OCI-LY3 (cell line): ENCODE measurements around the gene RTN4RL1.

ENCODE experiments used
- H2AFZ ChIP-seq: fragments of 200-600, 300-600 bp; shearing (Covaris generic); 2 replicates; pipeline ENCODE4 v1.6.0; 2014; ENCODE audit warnings: antibody characterized with exemption, low read depth, low read length
- H3K27ac ChIP-seq: fragments of 200-600, 300-600 bp; sonication (generic); 2 replicates; pipeline ENCODE4 v1.5.1; 2014; ENCODE audit warnings: mild to moderate bottlenecking, low read length, moderate library complexity, mixed read lengths
- H3K27me3 ChIP-seq: fragments of 200-600, 300-600 bp; sonication (generic); 2 replicates; pipeline ENCODE4 v1.6.1; 2014; ENCODE audit warnings: low read depth, low read length, mixed read lengths
- H3K36me3 ChIP-seq: fragments of 200-600, 300-600 bp; sonication (generic); replicated peaks from 2 replicates; pipeline ENCODE3; 2014; ENCODE audit warnings: low read depth, low read length, mixed read lengths
- H3K4me1 ChIP-seq: fragments of 300-600, 200-600 bp; sonication (generic); 2 replicates; pipeline ENCODE4 v1.6.1; 2014; ENCODE audit warnings: low read length, mixed read lengths
- H3K4me2 ChIP-seq: fragments of 200-600, 300-600 bp; sonication (generic); 2 replicates; pipeline ENCODE4 v1.6.1; 2014; ENCODE audit warnings: low read length, mixed read lengths
- H3K4me3 ChIP-seq: fragments of 300-600, 200-600 bp; sonication (generic); 2 replicates; pipeline ENCODE4 v1.5.1; 2014; ENCODE audit warnings: antibody characterized with exemption, mild to moderate bottlenecking, low read length, moderate library complexity
- H3K79me2 ChIP-seq: fragments of 300-600, 200-600 bp; shearing (Covaris generic); 2 replicates; pipeline ENCODE4 v1.6.1; 2014; ENCODE audit warnings: mild to moderate bottlenecking, low read length, mixed read lengths
- H3K9ac ChIP-seq: fragments of 300-600, 200-600 bp; shearing (Covaris generic); 2 replicates; pipeline ENCODE4 v1.6.0; 2014; ENCODE audit warnings: mild to moderate bottlenecking, low read length, moderate library complexity
- H3K9me3 ChIP-seq: fragments of 200-600, 300-600 bp; shearing (Covaris generic); 2 replicates; pipeline ENCODE4 v1.6.1; 2014; ENCODE audit warnings: low read length, mixed read lengths; ENCODE audit not compliant: insufficient read depth
- H4K20me1 ChIP-seq: fragments of 200-600, 300-600 bp; sonication (generic); 2 replicates; pipeline ENCODE4 v1.6.1; 2016; ENCODE audit warnings: low read length, mixed read lengths; ENCODE audit not compliant: insufficient read depth
- CTCF ChIP-seq: fragments of 200-600, 300-600 bp; sonication (generic); IDR thresholded peaks from 2 replicates; pipeline ENCODE4 v1.5.1; 2014; ENCODE audit warnings: antibody characterized with exemption, low read length, low read depth
- EZH2phosphoT487 ChIP-seq: fragments of 200-600 bp; shearing (Covaris generic); IDR thresholded peaks from 2 replicates; pipeline ENCODE4 v1.6.1; 2018; ENCODE audit warnings: antibody characterized with exemption, mixed run types, low read depth

The RTN4RL1 gene

DNA sequence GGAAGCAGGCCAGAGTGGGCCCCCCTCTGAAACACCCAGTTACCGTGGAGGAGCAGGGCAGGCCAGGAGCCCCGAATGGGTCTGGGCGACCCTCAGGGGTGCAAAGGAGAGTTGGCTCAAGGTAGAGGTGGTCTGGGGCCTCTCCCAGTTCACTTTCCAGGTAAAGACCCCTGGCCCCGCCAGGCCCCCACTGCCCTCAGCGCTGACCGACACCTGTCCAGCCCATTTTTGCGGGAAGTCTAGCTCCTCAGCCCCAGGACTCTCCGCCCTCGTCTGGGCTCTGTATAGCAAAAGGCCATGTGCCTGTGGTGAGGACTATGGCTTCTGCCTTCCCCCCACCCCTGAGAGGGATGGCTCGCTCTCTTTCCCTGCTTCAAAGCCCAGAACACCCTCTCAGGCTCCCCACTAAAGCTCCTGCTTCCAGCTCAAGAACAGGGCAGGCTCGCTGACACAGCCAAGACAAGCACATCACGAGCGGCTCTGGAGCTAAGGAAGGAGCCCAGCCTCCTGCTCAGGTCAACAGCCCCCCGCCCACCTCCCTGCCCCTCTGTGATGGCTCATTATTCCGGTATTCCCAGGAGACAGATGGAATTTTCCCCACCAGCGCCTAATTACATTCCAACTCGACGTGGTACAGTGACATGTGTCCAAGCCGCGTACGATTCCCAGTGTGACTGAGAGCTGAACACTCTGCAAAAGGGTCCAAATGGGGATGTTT is 59.4 kb downstream of the RTN4RL1 start:
- no peak for TF ChIP-seq CTCF
- TF ChIP-seq EZH2phosphoT487 = no peak
- Histone ChIP-seq H3K4me1 (no peaks in the 10 kb centered on the region), H3K27me3 (no peaks in the 10 kb centered on the region), H3K9me3 (no peaks in the 10 kb centered on the region), H2AFZ (no peak overlapping the region), H3K9ac (no peak overlapping the region), H3K79me2 (no peaks in the 10 kb centered on the region), H3K4me3 (no peak overlapping the region), H3K27ac (no peak overlapping the region), H3K36me3 (no peaks in the 10 kb centered on the region), H4K20me1 (no peaks in the 10 kb centered on the region), H3K4me2 (no peak overlapping the region)

DNA sequence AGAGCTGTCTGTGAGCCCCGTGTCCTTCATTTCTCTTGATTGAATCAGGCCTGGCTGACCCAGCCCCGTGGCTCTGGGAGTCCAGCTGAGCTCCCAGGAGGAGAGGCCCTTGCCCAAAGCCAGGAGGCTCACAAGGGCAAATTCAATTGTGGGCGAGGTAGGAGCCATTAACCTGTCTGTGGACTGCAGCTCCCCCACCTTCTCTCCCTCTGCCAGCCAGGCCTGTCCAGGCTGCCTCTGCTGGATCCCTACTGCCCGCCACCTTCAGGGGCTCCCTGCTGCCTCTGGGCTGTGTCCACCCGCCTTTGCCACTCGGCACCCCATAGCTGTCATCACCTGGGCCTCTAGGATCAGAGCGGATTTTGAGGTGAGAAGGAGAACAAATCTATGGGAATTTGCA is 61.9 kb downstream of the RTN4RL1 start:
- no peak overlapping the region for H3K4me2 ChIP-seq
- no peak overlapping the region for H2AFZ ChIP-seq
- TF ChIP-seq CTCF (no peak), EZH2phosphoT487 (no peak)
- H3K27me3 ChIP-seq = no peaks in the 10 kb centered on the region
- no peak overlapping the region for H3K4me3 ChIP-seq
- no peak overlapping the region for H3K27ac ChIP-seq
- no peak overlapping the region for H3K9ac ChIP-seq
- no peaks in the 10 kb centered on the region for H4K20me1 ChIP-seq
- no peaks in the 10 kb centered on the region for H3K36me3 ChIP-seq
- H3K4me1 ChIP-seq = no peaks in the 10 kb centered on the region
- no peaks in the 10 kb centered on the region for H3K9me3 ChIP-seq
- H3K79me2 ChIP-seq = no peaks in the 10 kb centered on the region

DNA sequence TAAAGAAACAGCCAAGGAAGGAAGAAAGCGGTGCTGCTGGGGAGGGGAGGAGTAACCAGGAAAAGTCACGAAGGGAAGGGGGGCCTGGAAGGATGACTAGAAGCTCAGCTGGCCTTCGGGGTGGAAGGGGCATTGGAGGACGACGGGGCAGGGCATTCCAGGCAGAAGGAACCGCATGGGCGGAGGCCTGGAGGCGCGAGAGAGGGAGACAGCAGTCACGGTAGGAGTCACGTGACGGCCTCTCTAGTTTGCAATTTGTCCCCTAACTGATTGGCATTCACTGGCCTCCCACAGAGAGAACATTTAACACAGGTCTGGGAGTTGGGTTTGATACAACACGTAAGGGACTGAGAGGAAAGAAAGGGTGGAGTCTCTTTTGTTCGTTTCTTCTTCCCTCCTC is 63.9 kb downstream of the RTN4RL1 start:
- no peaks in the 10 kb centered on the region for H4K20me1 ChIP-seq
- no peak overlapping the region for H3K4me3 ChIP-seq
- no peak overlapping the region for H3K27ac ChIP-seq
- no peaks in the 10 kb centered on the region for H3K79me2 ChIP-seq
- TF ChIP-seq CTCF = no peak
- no peak for TF ChIP-seq EZH2phosphoT487
- no peak overlapping the region for H2AFZ ChIP-seq
- no peaks in the 10 kb centered on the region for H3K36me3 ChIP-seq
- no peak overlapping the region for H3K9ac ChIP-seq
- H3K27me3 ChIP-seq = no peaks in the 10 kb centered on the region
- no peaks in the 10 kb centered on the region for H3K9me3 ChIP-seq
- no peak overlapping the region for H3K4me2 ChIP-seq
- no peaks in the 10 kb centered on the region for H3K4me1 ChIP-seq

DNA sequence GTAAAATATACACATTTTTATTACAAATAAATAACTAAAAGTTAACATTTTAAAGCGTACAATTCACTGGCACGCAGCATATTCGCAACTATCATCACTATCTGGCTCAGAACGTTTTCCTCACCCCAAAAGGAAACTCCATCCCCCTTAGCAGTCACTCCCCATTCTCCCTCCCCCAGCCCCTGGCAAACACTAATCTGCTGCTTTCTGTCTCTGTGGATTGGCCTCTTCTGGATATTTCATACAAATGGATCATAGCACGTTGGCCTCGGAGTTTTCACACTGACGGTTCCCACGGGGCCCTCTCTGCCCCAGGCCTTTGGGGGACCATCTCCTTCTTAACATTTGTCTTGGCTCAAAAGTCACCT is 64.6 kb downstream of the RTN4RL1 start:
- Histone ChIP-seq H2AFZ (no peak overlapping the region), H3K27ac (no peak overlapping the region), H4K20me1 (no peaks in the 10 kb centered on the region), H3K9me3 (no peaks in the 10 kb centered on the region), H3K4me3 (no peak overlapping the region), H3K9ac (no peak overlapping the region), H3K27me3 (no peaks in the 10 kb centered on the region), H3K4me2 (no peak overlapping the region), H3K79me2 (no peaks in the 10 kb centered on the region), H3K36me3 (no peaks in the 10 kb centered on the region), H3K4me1 (no peaks in the 10 kb centered on the region)
- TF ChIP-seq CTCF (no peak), EZH2phosphoT487 (no peak)
